IMR-90 (cell line): ENCODE measurements around the gene SLC2A11. TPM values are rescaled to one million over a fixed set of nuclear protein-coding genes. Genes with fewer than 3 reads are reported as not detected.
A peak's percentile ranks its signal among the peaks of the same experiment; 100 is the strongest.

ENCODE experiments used
- ATAC-seq: fragments of 200-7000 bp; cut with Tn5 transposase; 2 replicates; pipeline ENCODE4 v1.9.1; 2020; ENCODE audit warnings: low read depth, mild to moderate bottlenecking, moderate library complexity
- BruUV-seq: library from RNA; stranded (reverse); fragments of 400-500 nt; replicated peaks from 2 replicates; lab custom pipeline; 2021; lab: Mats Ljungman, UMichigan
- CTCF ChIA-PET: fragments of 300-600 bp; formaldehyde crosslinking; extraction: SDS; loops from one replicate; lab custom pipeline; 2021; ENCODE audit warnings: antibody characterized with exemption; lab: Yijun Ruan, JAX
- POLR2A ChIA-PET: fragments of 300-600 bp; sonication (Branson Sonifier 250); formaldehyde crosslinking; loops from one replicate; lab custom pipeline; 2022; ENCODE audit warnings: antibody characterized with exemption; ENCODE audit not compliant: unreplicated experiment; lab: Charles Lee
- DNase-seq: peaks from one replicate; pipeline ENCODE4 v3.0.0; 2013
- H2AFZ ChIP-seq: replicated peaks from 2 replicates; pipeline ENCODE3; 2013; ENCODE audit warnings: low read length, mild to moderate bottlenecking; ENCODE audit not compliant: poor library complexity
- H2AK5ac ChIP-seq: 2 replicates; pipeline ENCODE4 v1.6.1; 2013; ENCODE audit warnings: low read depth, low read length, inconsistent platforms
- H2AK9ac ChIP-seq: replicated peaks from 2 replicates; pipeline ENCODE3; 2013; ENCODE audit warnings: mild to moderate bottlenecking, low read depth, low read length, moderate library complexity; ENCODE audit not compliant: poor library complexity
- H2BK120ac ChIP-seq: 2 replicates; pipeline ENCODE4 v1.6.1; 2013; ENCODE audit warnings: low read depth, low read length, inconsistent platforms
- H2BK15ac ChIP-seq: 3 replicates; pipeline ENCODE4 v1.6.1; 2013; ENCODE audit warnings: low read depth, low read length, inconsistent platforms
- H2BK20ac ChIP-seq: 2 replicates; pipeline ENCODE4 v1.6.1; 2013; ENCODE audit warnings: low read depth, mild to moderate bottlenecking, inconsistent platforms, low read length, moderate library complexity
- H2BK5ac ChIP-seq: 2 replicates; pipeline ENCODE4 v1.6.1; 2013; ENCODE audit warnings: mild to moderate bottlenecking, low read depth, low read length, inconsistent platforms; ENCODE audit not compliant: poor library complexity, severe bottlenecking
- H3K14ac ChIP-seq: replicated peaks from 2 replicates; pipeline ENCODE4 v1.6.1; 2013; ENCODE audit warnings: low read depth, low read length, inconsistent platforms
- H3K18ac ChIP-seq: 2 replicates; pipeline ENCODE4 v1.6.1; 2013; ENCODE audit warnings: low read depth, low read length, control low read depth
- H3K23ac ChIP-seq: 2 replicates; pipeline ENCODE4 v1.6.1; 2013; ENCODE audit warnings: low read depth, low read length, inconsistent platforms
- H3K27ac ChIP-seq: 2 replicates; pipeline ENCODE4 v1.5.1; 2013; ENCODE audit warnings: mild to moderate bottlenecking, control low read depth, low read length; ENCODE audit not compliant: insufficient read depth
- H3K27me3 ChIP-seq: 2 replicates; pipeline ENCODE4 v1.6.1; 2013; ENCODE audit warnings: low read length; ENCODE audit not compliant: control insufficient read depth, insufficient read depth
- H3K36me3 ChIP-seq: 2 replicates; pipeline ENCODE4 v1.6.1; 2013; ENCODE audit warnings: low read length, mixed read lengths; ENCODE audit not compliant: control insufficient read depth, insufficient read depth
- H3K4ac ChIP-seq: 2 replicates; pipeline ENCODE4 v1.6.1; 2013; ENCODE audit warnings: low read depth, low read length, inconsistent platforms
- H3K4me1 ChIP-seq: 2 replicates; pipeline ENCODE4 v1.6.1; 2013; ENCODE audit warnings: low read length, mixed read lengths; ENCODE audit not compliant: control insufficient read depth, insufficient read depth
- H3K4me2 ChIP-seq: 2 replicates; pipeline ENCODE4 v1.6.1; 2013; ENCODE audit warnings: low read depth, mild to moderate bottlenecking, control low read depth, low read length, moderate library complexity
- H3K4me3 ChIP-seq: 2 replicates; pipeline ENCODE4 v1.5.1; 2013; ENCODE audit warnings: low read depth, mild to moderate bottlenecking, control low read depth, low read length, moderate library complexity; ENCODE audit not compliant: insufficient read depth
- H3K56ac ChIP-seq: 2 replicates; pipeline ENCODE4 v1.6.1; 2013; ENCODE audit warnings: low read length, inconsistent platforms; ENCODE audit not compliant: insufficient read depth; ENCODE audit errors: extremely low read depth
- H3K79me1 ChIP-seq, 2 experiments: 2 replicates each; pipeline ENCODE4 v1.6.1; 2013; ENCODE audit warnings: low read length in 2 of 2, inconsistent platforms in 1 of 2, low read depth in 1 of 2
- H3K9ac ChIP-seq: 2 replicates; pipeline ENCODE4 v1.6.1; 2013; ENCODE audit warnings: low read depth, low read length, control low read depth
- H3K9me1 ChIP-seq: 2 replicates; pipeline ENCODE4 v1.6.1; 2013; ENCODE audit warnings: low read length, inconsistent platforms; ENCODE audit not compliant: insufficient read depth
- H3K9me3 ChIP-seq: 2 replicates; pipeline ENCODE4 v1.6.1; 2013; ENCODE audit warnings: low read length; ENCODE audit not compliant: control insufficient read depth, insufficient read depth
- H4K20me1 ChIP-seq: 2 replicates; pipeline ENCODE4 v1.6.1; 2013; ENCODE audit warnings: low read length, inconsistent platforms; ENCODE audit not compliant: insufficient read depth
- H4K5ac ChIP-seq: 2 replicates; pipeline ENCODE4 v1.6.1; 2013; ENCODE audit warnings: mild to moderate bottlenecking, low read depth, low read length, control low read depth
- H4K8ac ChIP-seq, 2 experiments: 2 replicates each; pipeline ENCODE4 v1.6.1; 2013; ENCODE audit warnings: low read depth in 2 of 2, low read length in 2 of 2, control low read depth in 1 of 2, inconsistent platforms in 1 of 2
- H4K91ac ChIP-seq: 2 replicates; pipeline ENCODE4 v1.6.1; 2013; ENCODE audit warnings: low read depth, low read length, inconsistent platforms; ENCODE audit not compliant: insufficient read depth
- BHLHE40 ChIP-seq: fragments of 150-350 bp; IDR thresholded peaks from 2 replicates; pipeline ENCODE4 v1.6.1; 2016; ENCODE audit warnings: mild to moderate bottlenecking, low read depth, low read length
- CEBPB ChIP-seq: IDR thresholded peaks from 2 replicates; pipeline ENCODE4 v1.6.1; 2012; ENCODE audit warnings: low read depth, low read length, improper control_type of control experiment
- FOS ChIP-seq: fragments of 150-350 bp; IDR thresholded peaks from 2 replicates; pipeline ENCODE4 v1.6.1; 2016; ENCODE audit warnings: low read depth, low read length
- MXI1 ChIP-seq: IDR thresholded peaks from 2 replicates; pipeline ENCODE4 v1.6.1; 2012; ENCODE audit warnings: low read depth, mild to moderate bottlenecking, low read length, moderate library complexity, borderline replicate concordance
- NFE2L2 ChIP-seq: fragments of 150-350 bp; IDR thresholded peaks from 2 replicates; pipeline ENCODE4 v1.6.1; 2016; ENCODE audit warnings: low read depth, mild to moderate bottlenecking, low read length
- POLR2A ChIP-seq: IDR thresholded peaks from 2 replicates; pipeline ENCODE4 v1.6.1; 2012; ENCODE audit warnings: mild to moderate bottlenecking, low read depth, low read length
- RCOR1 ChIP-seq: IDR thresholded peaks from 2 replicates; pipeline ENCODE4 v1.6.1; 2012; ENCODE audit warnings: mild to moderate bottlenecking, low read length, improper control_type of control experiment; ENCODE audit not compliant: insufficient replicate concordance
- RFX5 ChIP-seq: IDR thresholded peaks from 2 replicates; pipeline ENCODE4 v1.8.0; 2012; ENCODE audit warnings: low read depth, mild to moderate bottlenecking, low read length, moderate library complexity
- SMC3 ChIP-seq: fragments of 150-350 bp; IDR thresholded peaks from 2 replicates; pipeline ENCODE4 v1.6.1; 2016; ENCODE audit warnings: low read depth, mild to moderate bottlenecking, antibody characterized with exemption, low read length, moderate library complexity
- WGBS, 2 experiments: methylation state at CpG; one replicate each; pipeline versions ENCODE4 v1.1.5 to v1.1.7; 2013; ENCODE audit warnings: missing lambda C conversion rate in 2 of 2; ENCODE audit not compliant: insufficient read length in 1 of 2; ENCODE audit errors: extremely low coverage in 2 of 2; 5-methylcytosine and 5-hydroxymethylcytosine counted together
- dilution Hi-C: fragments of 300-500 bp; cut with HindIII; formaldehyde crosslinking; loops from one replicate; pipeline ENCODE4 v1.14.3; 2018; ENCODE audit warnings: low sequenced_read_pairs; ENCODE audit not compliant: unreplicated experiment
- in situ Hi-C: fragments of 300-500 bp; cut with MboI; formaldehyde crosslinking; loops from 3 replicates; pipeline ENCODE4 v1.14.3; 2019; ENCODE audit warnings: low sequenced_read_pairs, inconsistent platforms, mixed read lengths
- intact Hi-C: fragments of 100-400 bp; cut with micrococcal nuclease; formaldehyde crosslinking; loops from 2 replicates; pipeline ENCODE4 v1.10.0; 2022
- polyA plus RNA-seq, 3 experiments: library from polyadenylated mRNA; depleted of rRNA; stranded (reverse); fragments of >200 nt; gene quantifications; 2 replicates each; pipeline ENCODE4 v1.2.3, GENCODE V29; 2012; ENCODE audit warnings: low replicate concordance in 1 of 3
- total RNA-seq: library from RNA; depleted of rRNA; stranded (reverse); fragments of >200 nt; gene quantifications from 2 replicates; pipeline ENCODE4 v1.2.3, GENCODE V29; 2012
- TF ChIP-seq, protein P1 (sequence below): conservative IDR thresholded peaks from 2 replicates; pipeline ENCODE4 v1.5.1; 2012; ENCODE audit warnings: mild to moderate bottlenecking, low read depth, low read length, improper control_type of control experiment

SLC2A11 gene
- total and polyA plus RNA-seq, 2 of the 4 experiments (the other 2 are of a cell fraction), result 3.2 to 8.7 TPM

DNA sequence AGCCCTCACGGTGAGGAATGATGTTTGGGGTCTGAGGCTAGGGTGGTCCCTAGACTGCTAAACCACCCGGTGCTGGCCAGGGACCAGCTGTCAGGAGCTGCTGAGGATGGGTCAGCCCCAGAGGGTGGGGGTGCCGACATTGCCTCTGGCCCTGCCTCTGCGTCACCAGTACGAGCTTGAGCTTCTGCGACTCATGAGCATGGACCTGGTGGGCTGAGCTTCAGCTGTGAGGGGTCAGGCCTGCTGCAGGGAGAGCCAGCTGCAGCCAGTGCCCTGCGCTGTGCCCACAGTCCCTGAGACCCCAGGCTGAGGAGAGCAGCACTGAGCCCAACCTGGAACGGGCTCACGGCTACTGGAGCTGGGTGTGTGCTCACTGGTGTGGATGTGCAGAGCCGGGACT is 25.9 kb upstream of the SLC2A11 start:
- CTCF ChIA-PET, result interaction anchor here (0.6 to 0.7 kb wide), 2 partner anchors 11 to 18 kb away, joined by 3 read pairs; no protein-coding TSS in a partner anchor
- no peaks in the 10 kb centered on the region for H3K27me3 ChIP-seq
- 90% methylated on average over 2 of the region's 10 CpGs; no CpG with 5 or more reads in 1 of the 2 experiments for WGBS, 2 experiments
- peaks cover 43% of the 10 kb centered on the region for H4K20me1 ChIP-seq
- no peak overlapping the region for H3K27ac ChIP-seq
- H3K79me1 ChIP-seq, result peaks cover 7 to 54% of the 10 kb centered on the region in 2 experiments
- no peak overlapping the region for H3K56ac ChIP-seq
- no peak overlapping the region for H2BK5ac ChIP-seq
- dilution Hi-C loops, result no loop called here
- H3K36me3 ChIP-seq, result peaks cover 69% of the 10 kb centered on the region
- peak overlapping the region; percentile 22 for H2AK9ac ChIP-seq
- H3K9me3 ChIP-seq, result peaks cover 3% of the 10 kb centered on the region; the same call in 1 of the 2 replicates
- H4K91ac ChIP-seq, result no peak overlapping the region
- H2AFZ ChIP-seq, result no peak overlapping the region
- no peak overlapping the region for H3K9ac ChIP-seq
- H4K5ac ChIP-seq, result no peak overlapping the region
- no TSS peak for BruUV-seq
- no peak overlapping the region for H2AK5ac ChIP-seq
- H2BK120ac ChIP-seq, result no peak overlapping the region
- no peak overlapping the region for H3K14ac ChIP-seq
- no peak overlapping the region for H3K18ac ChIP-seq
- no peak overlapping the region for H4K8ac ChIP-seq
- in situ Hi-C loops, result no loop called here
- no peak overlapping the region for H3K4me3 ChIP-seq
- intact Hi-C loops, result no loop called here
- H3K9me1 ChIP-seq, result peaks cover 15% of the 10 kb centered on the region
- no peak overlapping the region for H2BK15ac ChIP-seq
- TF ChIP-seq FOS, result no peak
- TF ChIP-seq, protein P1, sequence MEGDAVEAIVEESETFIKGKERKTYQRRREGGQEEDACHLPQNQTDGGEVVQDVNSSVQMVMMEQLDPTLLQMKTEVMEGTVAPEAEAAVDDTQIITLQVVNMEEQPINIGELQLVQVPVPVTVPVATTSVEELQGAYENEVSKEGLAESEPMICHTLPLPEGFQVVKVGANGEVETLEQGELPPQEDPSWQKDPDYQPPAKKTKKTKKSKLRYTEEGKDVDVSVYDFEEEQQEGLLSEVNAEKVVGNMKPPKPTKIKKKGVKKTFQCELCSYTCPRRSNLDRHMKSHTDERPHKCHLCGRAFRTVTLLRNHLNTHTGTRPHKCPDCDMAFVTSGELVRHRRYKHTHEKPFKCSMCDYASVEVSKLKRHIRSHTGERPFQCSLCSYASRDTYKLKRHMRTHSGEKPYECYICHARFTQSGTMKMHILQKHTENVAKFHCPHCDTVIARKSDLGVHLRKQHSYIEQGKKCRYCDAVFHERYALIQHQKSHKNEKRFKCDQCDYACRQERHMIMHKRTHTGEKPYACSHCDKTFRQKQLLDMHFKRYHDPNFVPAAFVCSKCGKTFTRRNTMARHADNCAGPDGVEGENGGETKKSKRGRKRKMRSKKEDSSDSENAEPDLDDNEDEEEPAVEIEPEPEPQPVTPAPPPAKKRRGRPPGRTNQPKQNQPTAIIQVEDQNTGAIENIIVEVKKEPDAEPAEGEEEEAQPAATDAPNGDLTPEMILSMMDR, result no peak
- TF ChIP-seq MXI1, result no peak
- TF ChIP-seq SMC3, result no peak
- TF ChIP-seq POLR2A, result no peak
- TF ChIP-seq BHLHE40, result no peak
- TF ChIP-seq RFX5, result no peak
- no peak for TF ChIP-seq CEBPB
- TF ChIP-seq RCOR1, result no peak
- no peak for TF ChIP-seq NFE2L2
- DNase-seq (no peak), ATAC-seq (no peak)
- H3K4me1 ChIP-seq, result peaks cover 6% of the 10 kb centered on the region
- H3K4me2 ChIP-seq, result no peak overlapping the region
- POLR2A ChIA-PET, result no interaction called here
- no peak overlapping the region for H2BK20ac ChIP-seq
- no peak overlapping the region for H3K23ac ChIP-seq
- H3K4ac ChIP-seq, result no peak overlapping the region
